ENCODE measurements around the gene SOX18. TPM values are rescaled to one million over a fixed set of nuclear protein-coding genes. Genes with fewer than 3 reads are reported as not detected.
A peak's percentile ranks its signal among the peaks of the same experiment; 100 is the strongest.

Gene SOX18
- total and polyA plus RNA-seq, 2 of the 8 experiments (the other 6 are each of a cell fraction or from before 2014, with no cell fraction given): 0.09 TPM; not detected in 1

DNA sequence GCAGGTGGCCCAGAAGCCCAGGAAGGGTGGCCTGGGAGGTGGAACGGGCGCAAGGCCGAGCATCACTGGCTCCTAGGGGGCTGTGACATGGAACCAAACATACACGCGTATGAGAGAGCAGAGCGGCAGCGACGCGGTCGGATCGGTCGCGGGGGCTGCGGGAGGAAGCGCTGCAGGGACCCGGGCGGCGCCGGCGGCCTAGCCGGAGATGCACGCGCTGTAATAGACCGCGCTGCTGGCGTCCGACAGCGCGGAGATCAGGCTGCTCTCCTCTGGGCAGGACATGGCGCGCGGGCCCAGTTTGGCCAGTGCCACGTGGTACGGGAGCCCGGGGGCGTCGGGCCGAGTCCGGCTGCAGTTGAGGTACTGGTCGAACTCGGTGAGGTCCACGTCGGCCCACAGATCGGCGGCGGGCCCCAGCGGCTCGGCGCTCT is 1.5 kb downstream of the SOX18 start:
- peaks cover 0 to 28% (median 7%) of the 10 kb centered on the region in 4 experiments; a peak in 6 of 7 replicates for H3K4me1 ChIP-seq (replicated peaks in 1 of 4; ENCODE audit: control insufficient read depth in 3 of 4, insufficient read depth in 4 of 4, low read length in 3 of 4)
- 0 out of 2 replicates have a peak, but pooled peaks have one; percentile 24 for TF ChIP-seq KDM1A (IDR thresholded peaks at IDR 0.05; ENCODE audit: borderline replicate concordance, low read length)
- peak; percentile 37 for TF ChIP-seq ASH2L (IDR thresholded peaks at IDR 0.05; ENCODE audit: low read length)
- TF ChIP-seq EZH2 (IDR thresholded peaks at IDR 0.05; ENCODE audit: low read depth, low read length, severe bottlenecking): peak; percentile 96
- peak; percentile 75; the same call in 1 of the 2 replicates for TF ChIP-seq GABPA (IDR thresholded peaks at IDR 0.05; ENCODE audit: borderline replicate concordance, insufficient read depth, low read length)
- no peak for TF ChIP-seq SP2 (IDR thresholded peaks at IDR 0.05; ENCODE audit: low read length)

More for the DNA sequence above, 1.5 kb downstream of the SOX18 start:
- H2AFZ ChIP-seq (ENCODE audit: low read length): no peak overlapping the region
- no peak overlapping the region for H3K4ac ChIP-seq (replicated peaks; ENCODE audit: insufficient read length, low read depth, low read length)
- H3K27ac ChIP-seq (ENCODE audit: low read depth, low read length): no peak overlapping the region
- peak overlapping the region; percentile 48 for H3K18ac ChIP-seq (ENCODE audit: extremely low read depth, low read length)
- no peak overlapping the region for H3K9ac ChIP-seq (replicated peaks in 1 of 4; ENCODE audit: extremely low read depth in 1 of 4, low read depth in 3 of 4, low read length in 3 of 4)
- H2BK15ac ChIP-seq (ENCODE audit: low read length): no peak overlapping the region
- H2AK5ac ChIP-seq (ENCODE audit: low read depth, low read length): no peak overlapping the region
- H2BK12ac ChIP-seq (ENCODE audit: low read depth, low read length): no peak overlapping the region
- no peak overlapping the region for H4K5ac ChIP-seq (ENCODE audit: insufficient read length, low read depth, low read length)
- H3K9me3 ChIP-seq (ENCODE audit: insufficient read depth in 2 of 2, low read depth in 1 of 2, low read length in 1 of 2): no peaks in the 10 kb centered on the region
- POLR2A ChIA-PET (ENCODE audit: partially characterized antibody): interaction anchor here (1.5 kb wide), 1 partner anchor 10 kb away, joined by 3 read pairs; no protein-coding TSS in a partner anchor
- no peaks in the 10 kb centered on the region for H4K20me1 ChIP-seq (replicated peaks in 1 of 2; ENCODE audit: control insufficient read depth in 1 of 2, insufficient read depth in 2 of 2, low read length in 2 of 2)
- FAIRE-seq (no peak), DNase-seq (ENCODE audit: low read depth in 1 of 2, low spot score in 2 of 2) (peak in 1 of 2 experiments; percentile 69)
- no peak overlapping the region for H4K91ac ChIP-seq (replicated peaks; ENCODE audit: insufficient read length, low read length)
- H4K8ac ChIP-seq (ENCODE audit: extremely low read depth, insufficient read depth, low read length): peak overlapping the region; percentile 89; the same call in 1 of the 2 replicates
- peaks cover 44 to 80% (median 67%) of the 10 kb centered on the region in 4 experiments for H3K27me3 ChIP-seq (replicated peaks in 1 of 4; ENCODE audit: control insufficient read depth in 3 of 4, extremely low read depth in 1 of 4, insufficient read depth in 3 of 4, low read length in 3 of 4)
- H3K79me2 ChIP-seq (ENCODE audit: control insufficient read depth in 1 of 2, insufficient read depth in 2 of 2, low read length in 2 of 2): no peaks in the 10 kb centered on the region
- H2BK120ac ChIP-seq (replicated peaks; ENCODE audit: low read depth, low read length): no peak overlapping the region
- peak overlapping the region; percentile 50 to 66 for H3K4me2 ChIP-seq (ENCODE audit: insufficient read depth in 1 of 2, low read depth in 2 of 2, low read length in 2 of 2)
- peaks cover 0 to 10% (median 0%) of the 10 kb centered on the region in 4 experiments; a peak in 1 of 8 replicates for H3K36me3 ChIP-seq (ENCODE audit: control insufficient read depth in 2 of 4, insufficient read depth in 4 of 4, low read length in 3 of 4)
- CTCF ChIA-PET (ENCODE audit: partially characterized antibody): no interaction called here
- no peak overlapping the region for H3K14ac ChIP-seq (ENCODE audit: insufficient read length)
- H2BK20ac ChIP-seq (ENCODE audit: low read length): no peak overlapping the region
- no peaks in the 10 kb centered on the region for H3K79me1 ChIP-seq (ENCODE audit: low read depth, low read length)
- no peak overlapping the region for H3K56ac ChIP-seq (replicated peaks; ENCODE audit: insufficient read length, low read depth, low read length)
- no peak overlapping the region for H3K23ac ChIP-seq (ENCODE audit: insufficient read length)
- WGBS, 2 experiments (ENCODE audit: extremely low coverage in 1 of 2, insufficient coverage in 1 of 2, insufficient read length in 1 of 2, insufficient replicate concordance in 2 of 2, low coverage in 1 of 2, low lambda C conversion rate in 2 of 2, missing lambda C conversion rate in 1 of 2): 10% methylated on average over 32 of the region's 49 CpGs; no CpG with 5 or more reads in 1 of the 2 experiments
- H3K4me3 ChIP-seq (ENCODE audit: extremely low read depth in 1 of 4, insufficient read depth in 2 of 4, low read depth in 3 of 4, low read length in 4 of 4): peak overlapping the region; percentile 1 to 50 (median 18); a peak in 5 of 8 replicates
- H2BK5ac ChIP-seq (ENCODE audit: low read depth, low read length): no peak overlapping the region
- peaks cover 4% of the 10 kb centered on the region; the same call in 1 of the 2 replicates for H3K23me2 ChIP-seq (ENCODE audit: low read depth, low read length)

All from H1 (cell line).